Stimulated activated naive CD8-positive, alpha-beta T cell treated with anti-CD3 and anti-CD28 coated beads, Interleukin-15, Interleukin-2, amounts not matched to agents 100 ng/mL and 50 ng/mL, for 24 hours (primary cell): ENCODE measurements around the gene RNF39.
"Not testable (repeated sequence)": the region's sequence is repeated elsewhere in the genome, so short reads cannot be mapped to it uniquely, and the experiment has no call there.

ENCODE experiments used
- H3K27ac Mint-ChIP-seq: one replicate; pipeline ENCODE4 v1.8.0; 2021; ENCODE audit warnings: mild to moderate bottlenecking, mixed read lengths
- H3K27me3 Mint-ChIP-seq: one replicate; pipeline ENCODE4 v1.8.0; 2021; ENCODE audit warnings: mixed read lengths
- H3K36me3 Mint-ChIP-seq: one replicate; pipeline ENCODE4 v1.8.0; 2021; ENCODE audit warnings: low read depth, mixed read lengths
- H3K4me1 Mint-ChIP-seq: one replicate; pipeline ENCODE4 v1.8.0; 2021; ENCODE audit warnings: low read depth, mixed read lengths
- H3K4me3 Mint-ChIP-seq: one replicate; pipeline ENCODE4 v1.8.0; 2021; ENCODE audit warnings: mild to moderate bottlenecking, mixed read lengths
- H3K9me3 Mint-ChIP-seq: one replicate; pipeline ENCODE4 v1.8.0; 2021; ENCODE audit warnings: mixed read lengths

Gene RNF39

DNA sequence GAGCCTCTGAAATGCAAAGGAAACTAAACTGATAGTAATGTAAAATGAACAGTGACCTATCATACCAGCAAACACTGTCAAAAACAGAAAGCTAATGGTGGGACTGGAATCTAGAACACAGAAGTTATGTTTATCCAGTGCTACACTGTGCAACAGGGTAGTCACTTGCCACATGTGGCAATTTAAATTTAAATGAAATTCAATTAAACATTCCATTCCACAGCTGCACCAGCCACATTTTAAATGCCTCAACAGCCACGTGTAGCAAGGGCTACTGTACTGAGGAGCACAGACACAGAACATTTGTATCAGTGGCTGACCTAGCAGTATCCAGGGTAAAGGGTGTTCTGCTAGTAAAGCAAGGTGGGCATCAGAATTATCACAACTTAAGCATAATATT is 20.1 kb downstream of the RNF39 start:
- Mint-ChIP-seq H3K27ac (no peak overlapping the region), H3K4me1 (peaks cover 13% of the 10 kb centered on the region), H3K9me3 (no peaks in the 10 kb centered on the region), H3K27me3 (no peaks in the 10 kb centered on the region), H3K36me3 (peaks cover 30% of the 10 kb centered on the region), H3K4me3 (no peak overlapping the region)

DNA sequence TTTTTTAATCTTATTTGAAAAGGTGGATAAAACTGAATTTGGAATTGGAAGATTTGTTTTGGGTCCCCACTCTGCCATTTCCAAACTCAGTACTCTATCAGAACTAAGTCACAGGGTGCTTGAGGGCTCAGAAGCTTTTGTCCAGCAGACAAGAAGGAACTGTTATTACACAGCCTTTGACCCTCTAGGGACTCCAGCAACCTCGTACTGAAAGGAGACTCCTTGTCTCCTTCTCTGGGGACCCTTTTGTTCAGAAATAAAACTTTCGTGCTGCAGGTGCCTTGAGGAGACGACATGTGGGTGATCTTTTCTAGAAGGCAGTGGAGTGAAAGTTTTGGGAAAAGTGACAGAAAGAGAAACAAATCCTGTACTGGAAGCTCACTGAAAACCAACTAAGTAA is 21.9 kb downstream of the RNF39 start:
- H3K27ac Mint-ChIP-seq, result no peak overlapping the region
- no peaks in the 10 kb centered on the region for H3K27me3 Mint-ChIP-seq
- H3K4me1 Mint-ChIP-seq, result no peaks in the 10 kb centered on the region
- H3K9me3 Mint-ChIP-seq, result no peaks in the 10 kb centered on the region
- H3K4me3 Mint-ChIP-seq, result no peak overlapping the region
- H3K36me3 Mint-ChIP-seq, result peaks cover 34% of the 10 kb centered on the region

DNA sequence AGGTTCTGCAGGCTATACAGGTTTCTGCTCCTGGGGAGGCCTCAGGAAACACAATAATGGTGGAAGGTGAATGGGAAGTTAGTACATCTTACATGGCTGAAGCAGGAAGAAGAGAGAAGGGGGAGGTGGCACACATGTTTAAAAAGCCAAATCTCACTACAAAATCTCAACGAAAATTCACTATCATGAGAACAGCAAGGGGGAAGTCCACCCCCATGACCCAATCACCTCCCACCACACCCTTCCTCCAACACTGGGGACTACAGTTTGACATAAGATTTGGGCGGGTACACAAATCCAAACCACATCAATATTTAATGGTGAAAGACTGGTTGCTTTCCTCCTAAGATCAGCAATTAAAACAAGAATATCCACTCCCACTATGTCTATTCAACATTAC is 28.3 kb downstream of the RNF39 start:
- no peak overlapping the region for H3K27ac Mint-ChIP-seq
- H3K27me3 Mint-ChIP-seq, result no peaks in the 10 kb centered on the region
- no peaks in the 10 kb centered on the region for H3K9me3 Mint-ChIP-seq
- peaks cover 18% of the 10 kb centered on the region for H3K36me3 Mint-ChIP-seq
- no peak overlapping the region for H3K4me3 Mint-ChIP-seq
- peaks cover 25% of the 10 kb centered on the region for H3K4me1 Mint-ChIP-seq

DNA sequence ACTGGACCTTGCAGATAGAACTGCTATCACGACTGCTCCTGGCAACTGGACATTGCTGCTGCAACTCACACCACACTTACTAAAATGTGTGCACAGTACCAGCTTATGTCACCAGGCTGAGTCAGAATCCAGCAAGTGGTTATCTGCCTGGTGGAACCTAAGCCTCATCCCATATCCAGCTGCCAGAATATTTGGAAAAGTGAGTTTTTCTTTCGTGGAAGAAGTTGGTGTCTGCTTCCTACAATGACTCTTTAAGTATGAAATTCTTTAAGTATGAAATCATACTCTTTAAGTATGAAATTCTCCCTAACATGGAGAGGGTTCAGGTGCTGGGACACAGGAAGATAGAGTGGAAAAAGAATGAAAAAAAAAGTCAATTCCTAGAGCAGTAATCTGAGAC is 30.9 kb downstream of the RNF39 start:
- H3K36me3 Mint-ChIP-seq, result peaks cover 17% of the 10 kb centered on the region
- H3K27ac Mint-ChIP-seq, result no peak overlapping the region
- no peak overlapping the region for H3K4me3 Mint-ChIP-seq
- H3K4me1 Mint-ChIP-seq, result peaks cover 28% of the 10 kb centered on the region
- no peaks in the 10 kb centered on the region for H3K27me3 Mint-ChIP-seq
- no peaks in the 10 kb centered on the region for H3K9me3 Mint-ChIP-seq

DNA sequence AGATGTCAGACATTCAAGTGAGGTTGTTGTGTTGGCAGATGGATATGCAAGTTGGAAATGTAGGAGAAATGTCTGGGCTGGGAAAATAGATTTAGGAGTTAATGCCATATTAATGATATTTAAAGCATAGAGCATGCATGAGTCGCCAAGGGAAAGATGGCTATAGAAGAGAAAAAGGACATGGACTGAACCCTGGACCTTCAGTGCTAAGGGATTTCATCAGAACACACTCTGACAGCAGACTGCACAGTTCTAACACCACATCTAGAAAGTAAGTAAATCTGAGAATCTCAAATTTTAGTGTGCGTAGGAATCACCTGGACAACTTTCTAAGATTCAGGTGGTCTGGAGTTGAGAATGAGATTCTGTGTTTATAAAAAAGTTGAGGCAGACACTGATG is 31.8 kb downstream of the RNF39 start:
- Mint-ChIP-seq H3K27ac (no peak overlapping the region), H3K27me3 (no peaks in the 10 kb centered on the region), H3K9me3 (no peaks in the 10 kb centered on the region), H3K4me3 (no peak overlapping the region), H3K36me3 (peaks cover 13% of the 10 kb centered on the region), H3K4me1 (peaks cover 28% of the 10 kb centered on the region)

DNA sequence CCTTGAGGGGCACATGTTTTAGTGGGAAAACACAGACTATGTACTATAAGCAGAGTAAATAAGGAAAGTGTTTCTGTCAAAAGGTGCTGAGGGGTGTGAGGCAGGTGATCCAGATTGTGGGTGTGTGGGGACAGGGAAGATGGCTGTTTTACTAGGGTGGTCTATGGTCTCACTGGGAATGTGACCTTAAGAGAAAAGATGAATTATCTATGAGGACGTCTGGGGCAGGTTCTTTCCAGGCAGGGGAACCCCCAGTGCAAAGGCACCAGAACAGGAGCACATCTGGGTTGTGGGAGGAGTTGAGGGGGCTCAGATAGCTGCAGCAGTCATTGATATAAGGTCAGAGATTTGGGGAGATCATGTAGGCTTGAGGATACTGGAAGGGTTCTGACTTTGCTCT is 32.7 kb downstream of the RNF39 start:
- Mint-ChIP-seq H3K4me3 (no peak overlapping the region), H3K27me3 (no peaks in the 10 kb centered on the region), H3K36me3 (peaks cover 11% of the 10 kb centered on the region), H3K27ac (no peak overlapping the region), H3K9me3 (no peaks in the 10 kb centered on the region), H3K4me1 (peaks cover 28% of the 10 kb centered on the region)

DNA sequence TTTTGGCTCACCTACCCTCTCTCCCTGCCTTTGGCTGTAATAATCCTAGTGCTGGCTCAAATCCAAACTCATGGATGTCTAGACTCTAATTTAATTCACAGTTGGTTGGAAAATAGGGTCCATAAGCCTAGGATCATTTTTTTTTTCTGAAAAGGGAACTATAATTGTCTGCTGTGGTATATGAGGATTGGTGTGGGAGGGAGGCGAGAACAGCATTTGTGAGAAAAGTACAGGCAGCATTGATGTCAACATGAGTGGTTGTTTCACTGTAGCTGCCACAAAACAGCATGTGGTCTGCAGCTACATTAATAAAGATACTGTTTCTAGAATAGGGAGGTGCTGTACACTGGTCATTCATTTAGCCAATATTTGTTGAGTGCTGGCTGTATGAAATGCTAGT is 33.1 kb downstream of the RNF39 start:
- no peak overlapping the region for H3K4me3 Mint-ChIP-seq
- no peaks in the 10 kb centered on the region for H3K27me3 Mint-ChIP-seq
- no peaks in the 10 kb centered on the region for H3K9me3 Mint-ChIP-seq
- peaks cover 26% of the 10 kb centered on the region for H3K4me1 Mint-ChIP-seq
- H3K36me3 Mint-ChIP-seq, result peaks cover 15% of the 10 kb centered on the region
- no peak overlapping the region for H3K27ac Mint-ChIP-seq

DNA sequence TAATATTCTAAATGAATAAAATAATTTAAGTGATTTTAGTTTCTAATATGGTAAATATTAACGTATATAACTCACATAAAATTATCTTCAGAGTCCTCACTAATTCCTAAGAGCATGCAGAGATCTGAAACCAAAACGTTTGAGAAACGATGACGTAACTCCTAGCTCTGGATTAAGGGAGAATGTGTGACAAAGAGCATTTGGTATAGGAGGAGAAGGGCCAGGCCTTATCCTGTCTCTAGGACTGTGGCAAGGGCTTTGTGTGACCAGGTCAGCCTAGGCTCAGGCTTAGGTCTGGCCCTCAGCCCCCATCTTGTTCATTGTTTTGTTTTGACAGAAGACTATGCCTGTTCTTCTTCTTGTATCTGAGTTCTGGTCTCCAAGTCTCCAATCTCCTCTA is 33.7 kb downstream of the RNF39 start:
- no peaks in the 10 kb centered on the region for H3K9me3 Mint-ChIP-seq
- H3K4me3 Mint-ChIP-seq, result no peak overlapping the region
- no peak overlapping the region for H3K27ac Mint-ChIP-seq
- H3K4me1 Mint-ChIP-seq, result peaks cover 20% of the 10 kb centered on the region
- peaks cover 15% of the 10 kb centered on the region for H3K36me3 Mint-ChIP-seq
- H3K27me3 Mint-ChIP-seq, result no peaks in the 10 kb centered on the region

DNA sequence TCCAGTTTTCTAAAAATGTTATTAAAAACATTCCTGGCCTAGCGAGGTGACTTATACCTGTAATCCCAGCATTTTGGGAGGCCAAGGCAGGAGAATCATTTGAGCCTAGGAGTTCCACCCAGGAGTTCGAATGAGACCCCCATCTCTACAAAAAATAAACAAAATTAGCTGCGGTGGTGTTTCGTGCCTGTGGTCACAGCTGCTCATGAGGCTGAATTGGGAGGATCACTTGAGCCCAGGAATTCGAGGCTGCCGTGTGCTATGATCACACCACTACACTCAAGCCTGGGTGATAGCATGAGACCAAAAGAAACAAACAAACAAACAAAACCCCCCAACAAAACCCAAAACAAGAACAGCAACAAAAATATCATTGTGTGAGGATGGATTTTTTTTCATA is 34.3 kb downstream of the RNF39 start:
- Mint-ChIP-seq H3K4me3 (no peak overlapping the region), H3K27ac (no peak overlapping the region), H3K36me3 (peaks cover 15% of the 10 kb centered on the region), H3K4me1 (peaks cover 20% of the 10 kb centered on the region), H3K27me3 (no peaks in the 10 kb centered on the region), H3K9me3 (no peaks in the 10 kb centered on the region)

DNA sequence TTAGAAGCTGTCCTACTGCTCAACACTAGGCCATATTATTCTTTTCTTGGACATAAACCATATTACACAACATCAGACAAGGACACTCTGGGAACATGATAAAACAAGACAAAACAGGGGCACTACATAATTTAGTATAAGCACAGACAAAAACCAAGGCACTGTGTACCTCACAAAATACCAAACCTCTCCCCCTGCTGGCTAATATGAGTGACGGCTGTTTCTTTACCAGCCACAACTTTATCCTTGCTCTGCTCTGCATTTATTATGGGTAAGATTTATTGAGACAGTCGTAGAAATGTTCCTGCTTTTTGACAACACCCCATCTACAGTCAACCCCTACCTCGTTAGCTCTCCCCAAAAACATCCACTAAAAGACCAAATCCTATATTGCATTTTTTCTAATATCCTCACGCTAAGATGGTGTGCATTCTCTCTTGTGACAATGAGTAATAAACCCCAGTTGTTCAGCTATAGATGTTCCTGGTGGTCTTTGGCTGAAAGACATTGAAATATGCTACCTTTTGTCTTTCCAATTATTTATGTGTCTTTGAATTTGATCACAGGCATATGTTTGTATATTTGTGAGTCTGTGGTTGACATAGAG is 38.3 kb downstream of the RNF39 start:
- no peaks in the 10 kb centered on the region for H3K27me3 Mint-ChIP-seq
- peaks cover 4% of the 10 kb centered on the region for H3K4me1 Mint-ChIP-seq
- H3K9me3 Mint-ChIP-seq, result no peaks in the 10 kb centered on the region
- peaks cover 29% of the 10 kb centered on the region for H3K36me3 Mint-ChIP-seq
- H3K4me3 Mint-ChIP-seq, result no peak overlapping the region
- H3K27ac Mint-ChIP-seq, result no peak overlapping the region

DNA sequence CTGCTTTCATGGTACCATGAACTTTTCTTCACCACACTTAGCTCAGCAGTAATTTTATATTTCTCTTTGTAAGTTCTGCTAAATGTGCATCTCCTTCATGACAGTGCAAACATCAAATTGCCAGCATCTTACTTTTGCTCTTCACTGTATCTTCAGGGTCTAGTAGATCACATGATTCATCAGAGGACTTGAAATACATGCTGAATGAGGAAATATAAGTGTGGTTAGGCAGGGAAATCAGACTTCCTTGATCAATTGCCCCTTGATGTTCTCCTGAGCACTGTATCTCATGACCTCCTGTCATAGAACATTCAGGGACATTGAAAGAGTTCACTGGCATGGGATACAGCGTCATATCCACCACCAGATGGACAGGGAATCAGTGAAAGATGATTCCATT is 39.8 kb downstream of the RNF39 start:
- Mint-ChIP-seq H3K27ac (no peak overlapping the region), H3K4me3 (no peak overlapping the region), H3K9me3 (no peaks in the 10 kb centered on the region), H3K4me1 (no peaks in the 10 kb centered on the region), H3K27me3 (no peaks in the 10 kb centered on the region), H3K36me3 (peaks cover 36% of the 10 kb centered on the region)

DNA sequence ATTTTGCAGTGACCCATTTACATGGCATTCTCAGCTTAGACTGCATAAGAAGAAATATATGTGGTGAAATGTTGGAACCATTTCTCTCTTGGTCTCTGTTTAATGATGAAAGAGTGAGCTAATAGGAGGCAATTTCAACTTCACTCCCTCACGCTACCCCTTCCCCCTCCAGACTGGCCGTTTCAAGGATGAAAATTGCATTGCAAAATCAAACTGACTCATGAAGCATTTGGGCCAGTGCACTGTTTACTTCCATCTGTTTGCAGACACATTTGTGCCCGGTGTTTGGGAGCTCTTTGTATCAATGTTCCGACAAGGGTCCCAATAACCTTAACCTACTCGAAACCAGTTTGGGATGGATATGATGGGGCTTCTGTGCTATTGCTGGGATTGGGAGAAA is 42.1 kb downstream of the RNF39 start:
- not testable (repeated sequence) for H3K27ac Mint-ChIP-seq, H3K27me3 Mint-ChIP-seq, H3K4me1 Mint-ChIP-seq, H3K4me3 Mint-ChIP-seq, H3K9me3 Mint-ChIP-seq
- H3K36me3 Mint-ChIP-seq, result peaks cover 41% of the 10 kb centered on the region

DNA sequence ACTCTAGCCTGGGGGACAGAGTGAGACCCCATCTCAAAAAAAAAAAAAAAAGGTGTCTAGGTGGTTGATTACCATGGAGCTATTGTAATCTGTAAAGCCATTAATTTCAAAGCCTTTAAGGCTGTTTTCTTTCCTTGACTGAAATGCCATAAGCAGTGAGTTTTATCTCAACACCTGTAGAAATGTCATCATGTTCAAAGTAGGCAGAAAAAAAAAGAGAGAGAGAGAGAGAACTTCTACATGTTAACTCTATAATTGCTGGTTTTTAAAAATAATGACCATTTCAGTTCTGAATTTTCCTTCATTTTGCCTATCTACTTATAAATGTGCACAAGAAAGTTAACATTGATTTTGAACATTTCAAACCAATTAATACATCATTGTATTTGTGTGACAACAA is 44.2 kb downstream of the RNF39 start:
- Mint-ChIP-seq H3K4me3 (no peak overlapping the region), H3K36me3 (peaks cover 45% of the 10 kb centered on the region), H3K27ac (no peak overlapping the region), H3K27me3 (no peaks in the 10 kb centered on the region), H3K9me3 (no peaks in the 10 kb centered on the region), H3K4me1 (no peaks in the 10 kb centered on the region)

DNA sequence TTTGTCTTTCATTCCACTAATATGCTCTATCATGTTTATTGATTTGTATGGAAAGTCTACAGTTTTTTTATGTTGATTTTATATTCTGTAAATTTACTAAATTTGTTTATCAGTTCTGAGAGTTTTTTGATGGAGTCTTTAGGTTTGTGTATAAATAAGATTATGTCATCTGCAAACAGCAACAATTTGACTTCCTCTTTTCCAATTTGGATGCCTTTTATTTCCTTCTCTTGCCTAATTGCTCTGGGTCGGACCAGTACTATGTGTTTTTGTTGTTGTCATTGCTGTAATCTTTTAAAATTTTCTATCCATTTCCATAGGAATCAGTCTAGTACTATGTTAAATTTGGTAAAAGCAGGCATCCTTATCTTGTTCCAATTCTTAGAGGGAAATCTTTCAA is 46.0 kb downstream of the RNF39 start:
- Mint-ChIP-seq H3K27me3 (no peaks in the 10 kb centered on the region), H3K36me3 (peaks cover 38% of the 10 kb centered on the region), H3K4me3 (no peak overlapping the region), H3K9me3 (no peaks in the 10 kb centered on the region), H3K4me1 (no peaks in the 10 kb centered on the region), H3K27ac (no peak overlapping the region)

DNA sequence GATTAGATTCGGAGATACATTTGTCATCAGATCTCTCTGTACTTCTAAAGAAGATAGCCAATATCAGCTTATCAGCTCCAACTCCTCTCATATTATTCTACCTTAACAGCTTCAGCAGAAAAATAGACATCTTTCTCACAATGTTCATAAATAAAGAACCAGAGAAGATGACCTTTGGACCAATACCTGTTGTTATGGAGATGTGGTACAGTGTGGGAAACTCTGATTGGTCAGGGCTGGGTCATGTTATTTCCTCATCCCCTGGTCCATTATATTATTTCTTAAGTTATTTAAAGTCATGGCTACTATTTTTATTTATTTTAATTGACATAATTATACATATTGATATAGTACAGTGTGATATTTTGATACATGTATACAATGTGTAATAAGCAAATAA is 50.4 kb downstream of the RNF39 start:
- H3K27me3 Mint-ChIP-seq, result no peaks in the 10 kb centered on the region

DNA sequence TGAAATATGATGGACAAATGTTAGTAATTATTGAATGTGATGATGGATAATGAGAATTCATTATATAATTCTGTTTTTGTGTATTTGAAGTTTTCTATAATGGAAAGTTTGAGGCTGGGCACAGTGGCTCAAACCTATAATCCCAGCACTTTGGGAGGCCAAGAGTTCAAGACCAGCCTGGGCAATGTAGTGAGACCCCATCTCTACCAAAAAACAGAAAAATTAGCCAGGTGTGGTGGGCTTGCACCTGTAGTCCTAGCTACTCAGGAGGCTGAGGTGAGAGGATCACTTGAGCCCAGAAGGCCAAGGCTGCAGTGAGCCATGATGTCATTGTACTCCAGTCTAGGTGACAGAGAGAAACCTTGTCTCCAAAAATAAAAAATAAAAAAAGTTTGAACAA is 52.9 kb downstream of the RNF39 start:
- H3K27ac Mint-ChIP-seq, H3K9me3 Mint-ChIP-seq, H3K27me3 Mint-ChIP-seq, H3K4me3 Mint-ChIP-seq, H3K4me1 Mint-ChIP-seq: not testable (repeated sequence)
- H3K36me3 Mint-ChIP-seq, result peaks cover 24% of the 10 kb centered on the region

More for the DNA sequence above, 50.4 kb downstream of the RNF39 start:
- Mint-ChIP-seq H3K9me3 (no peaks in the 10 kb centered on the region), H3K27ac (no peak overlapping the region), H3K4me3 (no peak overlapping the region), H3K36me3 (peaks cover 25% of the 10 kb centered on the region), H3K4me1 (no peaks in the 10 kb centered on the region)
